Aorta (tissue), 5 donors: ENCODE results near the gene CHAT. TPM values are rescaled to one million over a fixed set of nuclear protein-coding genes. Genes with fewer than 3 reads are reported as not detected.
A peak's percentile ranks its signal among the peaks of the same experiment; 100 is the strongest.

Source experiments
- ATAC-seq: fragments of 200-7000 bp; cut with Tn5 transposase; one replicate; pipeline ENCODE4 v1.9.1; 2022; ENCODE audit warnings: moderate library complexity; ENCODE audit not compliant: low FRiP score
- DNase-seq, 2 donors: peaks; one replicate each; pipeline ENCODE4 v3.0.0-alpha.2; 2020
- H3K27ac ChIP-seq, 2 donors: one replicate each; pipeline ENCODE4 v1.5.1; 2013; ENCODE audit warnings: low read length in 2 of 2, mild to moderate bottlenecking in 2 of 2, moderate library complexity in 2 of 2, control low read depth in 1 of 2, inconsistent platforms in 1 of 2, low read depth in 1 of 2
- H3K27me3 ChIP-seq, 2 donors: one replicate each; pipeline ENCODE4 v1.6.1; 2013; ENCODE audit warnings: control low read depth in 1 of 2, low read length in 1 of 2, mild to moderate bottlenecking in 1 of 2, moderate library complexity in 1 of 2; ENCODE audit not compliant: insufficient read depth in 2 of 2, control insufficient read depth in 1 of 2
- H3K36me3 ChIP-seq, 2 donors: one replicate each; pipeline ENCODE4 v1.6.1; 2013; ENCODE audit warnings: control low read depth in 1 of 2, low read length in 1 of 2, mild to moderate bottlenecking in 1 of 2; ENCODE audit not compliant: insufficient read depth in 2 of 2, control insufficient read depth in 1 of 2
- H3K4me1 ChIP-seq, 2 donors: one replicate each; pipeline ENCODE4 v1.6.1; 2013; ENCODE audit warnings: low read length in 2 of 2, control low read depth in 1 of 2, mild to moderate bottlenecking in 1 of 2, moderate library complexity in 1 of 2; ENCODE audit not compliant: insufficient read depth in 2 of 2, control insufficient read depth in 1 of 2
- H3K4me3 ChIP-seq, 2 donors: one replicate each; pipeline ENCODE4 v1.5.1; 2013; ENCODE audit warnings: low read length in 2 of 2, control low read depth in 1 of 2, mild to moderate bottlenecking in 1 of 2
- H3K9me3 ChIP-seq: one replicate; pipeline ENCODE4 v1.6.1; 2013; ENCODE audit warnings: mild to moderate bottlenecking, low read length; ENCODE audit not compliant: control insufficient read depth
- WGBS, 2 donors: extraction: QIAGEN DNeasy Blood & Tissue Kit; methylation state at CpG; one replicate each; pipeline ENCODE4 v1.1.7; 2013; 5-methylcytosine and 5-hydroxymethylcytosine counted together
- intact Hi-C, 2 donors: fragments of 100-400 bp; cut with DNase I; formaldehyde crosslinking; loops; one replicate each; pipeline versions ENCODE4 v1.14.2 to v1.15.0; 2022
- polyA plus RNA-seq, 2 donors: library from polyadenylated mRNA; stranded (reverse); fragments of 200-250 nt; gene quantifications; one replicate each; pipeline ENCODE4 v1.2.3, GENCODE V29; 2013
- total RNA-seq, 2 donors: library from RNA; stranded (reverse); fragmentation: NEBNext Ultra II Directional; extraction: Animal tissue kit (Norgen Biotek cat#: 25700); gene quantifications; one replicate each; pipeline ENCODE4 v1.2.1, GENCODE V29; 2021
- donor health status: healthy with polysubstance abuse.
- donor health status: Bipolar disorder and iron deficiency.
- donor health status: DM: no; HTN: no; CAD: no.
- donor health status: DM: no; HTN: no; CAD: no.
- donor health status: DM: yes; HTN: yes; CAD: no.

The CHAT gene
- total and polyA plus RNA-seq, 4 donors = not detected

GRCh38 chr10:49649936-49650723 is 36.3 kb downstream of the CHAT start:
- intact Hi-C loops = no loop called here
- H3K9me3 ChIP-seq = no peaks in the 10 kb centered on the region
- DNase-seq (no peak), ATAC-seq (no peak)
- WGBS, 2 donors = 59 to 60% methylated on average over 8 of the region's 8 CpGs
- no peak overlapping the region for H3K4me3 ChIP-seq
- H3K27me3 ChIP-seq = no peaks in the 10 kb centered on the region
- H3K4me1 ChIP-seq = no peaks in the 10 kb centered on the region
- no peak overlapping the region for H3K27ac ChIP-seq
- H3K36me3 ChIP-seq = no peaks in the 10 kb centered on the region

- WGBS, 2 donors = 96 to 100% methylated on average over 1 of the region's 1 CpG
- intact Hi-C loops = no loop called here
- Histone ChIP-seq H3K4me3 (no peak overlapping the region), H3K27ac (no peak overlapping the region), H3K9me3 (no peaks in the 10 kb centered on the region), H3K27me3 (no peaks in the 10 kb centered on the region), H3K4me1 (no peaks in the 10 kb centered on the region), H3K36me3 (no peaks in the 10 kb centered on the region)
- ATAC-seq (no peak), DNase-seq (peak in 1 of 2 donors; percentile 46)
Observed at GRCh38 chr10:49650724-49651034, 36.8 kb downstream of the CHAT start.

GRCh38 chr10:49651039-49651835 is 37.4 kb downstream of the CHAT start:
- no peak for DNase-seq
- H3K27ac ChIP-seq = no peak overlapping the region
- intact Hi-C loops = no loop called here
- no peaks in the 10 kb centered on the region for H3K4me1 ChIP-seq
- 83 to 85% methylated on average over 15 of the region's 15 CpGs for WGBS, 2 donors
- ATAC-seq = no peak
- H3K4me3 ChIP-seq = no peak overlapping the region
- H3K27me3 ChIP-seq = no peaks in the 10 kb centered on the region
- no peaks in the 10 kb centered on the region for H3K9me3 ChIP-seq
- no peaks in the 10 kb centered on the region for H3K36me3 ChIP-seq

DNA sequence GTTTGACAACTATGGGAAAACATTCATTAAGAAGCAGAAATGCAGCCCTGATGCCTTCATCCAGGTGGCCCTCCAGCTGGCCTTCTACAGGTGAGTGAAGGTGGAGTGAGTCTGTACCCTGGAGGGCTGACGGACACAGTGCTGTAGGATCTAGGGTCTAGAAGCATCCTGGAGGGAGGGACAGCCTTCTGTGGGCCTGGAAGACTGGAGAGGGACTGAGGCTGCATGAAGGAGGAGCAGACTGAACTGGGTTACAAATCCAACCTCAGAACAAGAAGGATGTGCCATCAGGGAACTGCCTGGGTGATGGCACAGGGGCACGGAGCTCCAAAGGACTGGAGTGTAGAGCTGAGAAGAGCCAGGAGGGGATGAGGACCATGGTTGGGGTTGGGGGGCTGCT is 38.1 kb downstream of the CHAT start:
- WGBS, 2 donors = 73 to 74% methylated on average over 2 of the region's 2 CpGs
- intact Hi-C loops = no loop called here
- Histone ChIP-seq H3K4me3 (no peak overlapping the region), H3K9me3 (no peaks in the 10 kb centered on the region), H3K27me3 (no peaks in the 10 kb centered on the region), H3K36me3 (no peaks in the 10 kb centered on the region), H3K27ac (no peak overlapping the region), H3K4me1 (no peaks in the 10 kb centered on the region)
- DNase-seq = no peak
- no peak for ATAC-seq

GRCh38 chr10:49652421-49653272 is 38.8 kb downstream of the CHAT start:
- WGBS, 2 donors = 73 to 75% methylated on average over 15 of the region's 15 CpGs
- ATAC-seq = no peak

GRCh38 chr10:49653273-49653929 is 39.6 kb downstream of the CHAT start:
- H3K36me3 ChIP-seq = no peaks in the 10 kb centered on the region
- no peak overlapping the region for H3K4me3 ChIP-seq
- H3K27ac ChIP-seq = no peak overlapping the region
- WGBS, 2 donors = 77 to 80% methylated on average over 11 of the region's 11 CpGs
- no peaks in the 10 kb centered on the region for H3K27me3 ChIP-seq
- DNase-seq (peak in 1 of 2 donors; percentile 42), ATAC-seq (no peak)
- H3K9me3 ChIP-seq = no peaks in the 10 kb centered on the region
- intact Hi-C loops = no loop called here
- H3K4me1 ChIP-seq = no peaks in the 10 kb centered on the region

More at GRCh38 chr10:49652421-49653272, 38.8 kb downstream of the CHAT start:
- no peaks in the 10 kb centered on the region for H3K36me3 ChIP-seq
- H3K27me3 ChIP-seq = no peaks in the 10 kb centered on the region
- intact Hi-C loops = no loop called here
- no peak overlapping the region for H3K4me3 ChIP-seq
- no peaks in the 10 kb centered on the region for H3K4me1 ChIP-seq
- H3K9me3 ChIP-seq = no peaks in the 10 kb centered on the region
- no peak overlapping the region for H3K27ac ChIP-seq
- DNase-seq = no peak

GRCh38 chr10:49654036-49654693 is 40.3 kb downstream of the CHAT start:
- peak in 1 of 2 donors; percentile 59 for DNase-seq
- no peaks in the 10 kb centered on the region for H3K4me1 ChIP-seq
- H3K9me3 ChIP-seq = no peaks in the 10 kb centered on the region
- intact Hi-C loops = no loop called here
- ATAC-seq = no peak
- WGBS, 2 donors = 51 to 59% methylated on average over 5 of the region's 5 CpGs
- no peak overlapping the region for H3K27ac ChIP-seq
- no peaks in the 10 kb centered on the region for H3K36me3 ChIP-seq
- no peak overlapping the region for H3K4me3 ChIP-seq
- no peaks in the 10 kb centered on the region for H3K27me3 ChIP-seq

DNA sequence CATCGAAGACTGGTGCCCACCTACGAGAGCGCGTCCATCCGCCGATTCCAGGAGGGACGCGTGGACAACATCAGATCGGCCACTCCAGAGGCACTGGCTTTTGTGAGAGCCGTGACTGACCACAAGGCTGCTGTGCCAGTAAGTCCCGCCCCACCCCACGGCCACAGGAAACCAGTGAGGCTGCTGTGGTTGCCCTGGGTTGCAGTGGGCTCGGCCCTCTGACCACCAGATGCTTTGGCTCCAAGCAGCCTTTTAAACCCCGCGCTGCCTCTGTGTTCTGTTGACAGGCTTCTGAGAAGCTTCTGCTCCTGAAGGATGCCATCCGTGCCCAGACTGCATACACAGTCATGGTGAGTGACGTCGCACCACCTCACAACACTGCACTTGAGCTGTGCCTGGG is 41.3 kb downstream of the CHAT start:
- WGBS, 2 donors = 86 to 88% methylated on average over 18 of the region's 18 CpGs
- no peaks in the 10 kb centered on the region for H3K36me3 ChIP-seq
- no peak for ATAC-seq
- DNase-seq = peak in 1 of 2 donors; percentile 55
- H3K9me3 ChIP-seq = no peaks in the 10 kb centered on the region
- intact Hi-C loops = no loop called here
- no peaks in the 10 kb centered on the region for H3K27me3 ChIP-seq
- H3K4me1 ChIP-seq = no peaks in the 10 kb centered on the region
- no peak overlapping the region for H3K4me3 ChIP-seq
- H3K27ac ChIP-seq = no peak overlapping the region
